Fibroblast of the aortic adventitia (primary cell): ENCODE data around the gene DENND4B. TPM values are rescaled to one million over a fixed set of nuclear protein-coding genes. Genes with fewer than 3 reads are reported as not detected.

Source experiments
- DNase-seq: peaks from one replicate; pipeline ENCODE4 v3.0.0-alpha.2; 2010; ENCODE audit warnings: low read depth
- H3K4me3 ChIP-seq: 2 replicates; pipeline ENCODE4 v1.5.1; 2011; ENCODE audit warnings: low read depth, mild to moderate bottlenecking, control low read depth, low read length, moderate library complexity
- CTCF ChIP-seq: IDR thresholded peaks from 2 replicates; pipeline ENCODE4 v1.5.1; 2011; ENCODE audit warnings: mild to moderate bottlenecking, low read length, control low read depth, inconsistent platforms; ENCODE audit not compliant: insufficient read depth
- total RNA-seq: library from RNA; depleted of rRNA; stranded (reverse); fragments of >200 nt; gene quantifications from 2 replicates; pipeline ENCODE4 v1.2.3, GENCODE V29; 2012; ENCODE audit warnings: low replicate concordance

Gene DENND4B
- total RNA-seq, 1 donor, result 23.2 TPM

DNA sequence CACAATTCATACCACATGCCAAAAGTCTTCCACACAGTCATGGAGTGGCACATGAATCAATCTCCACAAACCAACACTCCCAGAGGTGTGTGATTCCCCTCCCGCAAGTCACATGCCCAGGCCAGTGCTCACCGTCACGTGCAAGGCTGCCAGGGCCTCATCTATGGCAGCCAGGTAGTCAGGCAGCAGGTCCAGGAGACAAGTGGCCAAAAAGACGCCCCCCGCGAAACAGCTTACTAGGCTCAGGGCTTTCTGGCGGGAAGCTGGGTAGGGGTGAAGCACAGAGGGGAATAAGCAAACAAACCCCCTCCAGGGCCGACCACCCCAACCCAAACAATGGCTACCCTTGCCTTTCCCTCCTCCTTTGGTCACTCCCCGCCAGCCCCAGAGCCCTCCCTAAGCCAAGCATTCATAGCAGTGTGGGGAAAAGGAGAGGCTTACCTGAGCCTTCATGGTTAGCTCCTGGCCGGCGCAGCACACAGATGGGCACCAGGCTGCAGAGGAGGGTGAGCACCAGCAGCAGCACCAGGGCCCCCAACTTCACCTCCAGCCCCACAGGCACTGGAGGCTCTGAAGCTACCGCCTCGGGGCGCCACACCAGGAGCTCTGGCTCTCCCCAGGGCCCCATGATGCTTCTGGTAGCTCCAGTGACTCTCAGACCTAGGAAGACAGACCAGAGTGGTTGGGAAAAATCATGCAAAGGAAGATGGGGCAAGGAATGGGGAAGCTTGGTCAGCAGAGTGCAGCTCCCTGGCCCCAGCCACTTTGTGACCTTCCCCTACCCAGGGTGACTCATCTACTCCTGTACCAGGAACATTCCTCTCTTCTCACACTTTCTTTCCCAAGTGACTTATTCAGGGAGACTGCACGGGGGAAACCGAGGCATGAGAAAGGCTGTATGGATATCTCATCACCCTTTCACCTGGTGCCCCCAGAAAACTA lies 15.8 kb upstream of the DENND4B start:
- peak overlapping the region; percentile 92 for H3K4me3 ChIP-seq
- DNase-seq, result peak; percentile 43
- TF ChIP-seq CTCF, result no peak

- H3K4me3 ChIP-seq, result peak overlapping the region; percentile 92
- no peak for TF ChIP-seq CTCF
- DNase-seq, result no peak
Measured at GRCh38 chr1:153961421-153961820, 14.9 kb upstream of the DENND4B start.

DNA sequence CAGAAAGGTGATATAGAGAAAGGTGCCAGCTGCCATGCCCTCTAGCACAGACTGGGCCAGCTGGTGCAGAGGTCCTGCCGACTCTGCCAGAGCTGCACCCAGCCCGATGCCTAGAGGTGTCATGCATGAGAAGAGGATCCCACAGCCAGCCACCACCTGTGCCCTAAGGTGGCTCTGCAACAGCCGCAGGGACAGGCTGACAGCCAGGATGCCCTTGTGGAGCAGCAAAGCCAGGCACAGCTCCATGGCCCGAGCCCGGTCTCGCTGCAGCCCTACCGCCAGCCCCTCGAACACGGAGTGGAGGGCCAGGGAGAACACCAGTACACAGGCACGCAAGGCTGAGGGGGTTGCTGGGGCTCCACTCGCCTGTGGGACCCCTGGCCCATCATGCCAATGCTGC lies 13.7 kb upstream of the DENND4B start:
- no peak for DNase-seq
- no peak for TF ChIP-seq CTCF

DNA sequence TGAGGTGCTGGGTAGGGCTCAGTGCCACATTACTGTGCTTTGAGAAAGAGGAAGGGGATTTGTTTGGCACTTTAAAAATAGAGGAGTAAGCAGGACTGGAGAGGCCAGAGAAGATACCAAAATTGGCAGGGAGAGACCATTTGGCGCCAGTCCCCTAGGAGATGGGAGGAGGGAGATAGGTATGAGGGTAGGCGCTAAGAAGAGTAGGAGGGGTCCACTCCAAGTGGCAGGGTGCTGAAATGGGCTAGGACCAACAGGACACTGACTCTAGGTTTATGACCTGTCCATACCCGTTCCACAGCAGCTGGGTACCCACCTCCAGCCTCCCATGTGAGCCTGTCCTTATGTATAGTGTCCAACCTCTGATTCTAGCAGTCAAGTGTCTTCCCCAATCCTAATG lies 12.9 kb upstream of the DENND4B start:
- no peak for DNase-seq
- no peak for TF ChIP-seq CTCF
- no peak overlapping the region for H3K4me3 ChIP-seq

More for the DNA sequence above, 13.7 kb upstream of the DENND4B start:
- H3K4me3 ChIP-seq, result no peak overlapping the region

DNA sequence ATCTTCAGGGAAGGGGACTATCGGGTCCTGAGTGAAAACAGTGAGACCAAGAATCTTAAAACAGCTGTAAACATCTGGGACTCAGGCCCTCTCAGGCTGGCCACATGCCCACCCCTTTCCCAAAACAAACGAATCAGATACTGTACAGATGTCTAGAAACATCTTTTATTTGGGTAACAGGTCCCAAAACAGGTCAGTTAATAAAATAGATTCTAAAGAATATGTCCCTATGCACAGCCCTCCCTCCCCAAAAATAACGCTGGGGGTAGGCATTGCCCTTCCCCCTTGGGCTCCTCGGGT lies 12.4 kb upstream of the DENND4B start:
- no peak for DNase-seq
- no peak for TF ChIP-seq CTCF
- H3K4me3 ChIP-seq, result peak overlapping the region; percentile 37

GRCh38 chr1:153958111-153958960 lies 11.8 kb upstream of the DENND4B start, which contains the start of gene CRTC2:
Gene CRTC2 (minus strand): TSS chr1:153958612. CDS start chr1:153958497, 115 bp downstream.
- peak; percentile 98 for DNase-seq
- no peak for TF ChIP-seq CTCF
- H3K4me3 ChIP-seq, result peak within 1 kb of the TSS; percentile 95
